ENCODE measurements around the gene CNIH2. TPM values are rescaled to one million over a fixed set of nuclear protein-coding genes. Genes with fewer than 3 reads are reported as not detected.

CNIH2 gene
- total RNA-seq, 1 donor from 2014 or later: not detected

GRCh38 chr11:66287889-66288670 is 10.1 kb downstream of the CNIH2 start:
- intact Hi-C loops (cut with micrococcal nuclease): no loop called here
- no peak for ATAC-seq
- DNase-seq: no peak

- intact Hi-C loops (cut with micrococcal nuclease): no loop called here
- DNase-seq (peak; percentile 99), ATAC-seq (peak; percentile 95)
Observed at GRCh38 chr11:66288671-66289547, 10.9 kb downstream of the CNIH2 start, which contains the start of gene YIF1A. Gene YIF1A (minus strand): TSS chr11:66289143. CDS start chr11:66288985, 158 bp downstream.

GRCh38 chr11:66289548-66290329 is 11.8 kb downstream of the CNIH2 start:
- intact Hi-C loops (cut with micrococcal nuclease): no loop called here
- peak; percentile 81 for DNase-seq

GRCh38 chr11:66290330-66290621 is 12.3 kb downstream of the CNIH2 start:
- ATAC-seq (no peak), DNase-seq (no peak)
- intact Hi-C loops (cut with micrococcal nuclease): no loop called here

More at GRCh38 chr11:66289548-66290329, 11.8 kb downstream of the CNIH2 start:
- peak; percentile 57 for ATAC-seq

- intact Hi-C loops (cut with micrococcal nuclease): no loop called here
- DNase-seq (no peak), ATAC-seq (no peak)
Observed at GRCh38 chr11:66291303-66291705, 13.3 kb downstream of the CNIH2 start.

GRCh38 chr11:66291706-66292542 is 13.9 kb downstream of the CNIH2 start, which contains the start of gene TMEM151A:
Gene TMEM151A (plus strand): TSS chr11:66291894. CDS start chr11:66292014, 120 bp downstream.
- ATAC-seq (no peak), DNase-seq (no peak)
- intact Hi-C loops (cut with micrococcal nuclease): no loop called here

GRCh38 chr11:66292543-66293332 is 14.8 kb downstream of the CNIH2 start:
- intact Hi-C loops (cut with micrococcal nuclease): no loop called here
- ATAC-seq: no peak
- no peak for DNase-seq

- DNase-seq (no peak), ATAC-seq (no peak)
- intact Hi-C loops (cut with micrococcal nuclease): no loop called here
Observed at GRCh38 chr11:66293352-66293751, 15.4 kb downstream of the CNIH2 start.

- intact Hi-C loops (cut with micrococcal nuclease): no loop called here
- ATAC-seq: no peak
- DNase-seq: no peak
Observed at GRCh38 chr11:66293777-66294625, 16.0 kb downstream of the CNIH2 start.

GRCh38 chr11:66294626-66295620 is 16.9 kb downstream of the CNIH2 start:
- intact Hi-C loops (cut with micrococcal nuclease): no loop called here
- DNase-seq: no peak
- ATAC-seq: no peak

GRCh38 chr11:66297610-66298009 is 19.6 kb downstream of the CNIH2 start:
- DNase-seq (no peak), ATAC-seq (no peak)
- intact Hi-C loops (cut with micrococcal nuclease): no loop called here

GRCh38 chr11:66299186-66299585 is 21.2 kb downstream of the CNIH2 start:
- DNase-seq (no peak), ATAC-seq (peak; percentile 72)
- intact Hi-C loops (cut with micrococcal nuclease): no loop called here

- ATAC-seq (no peak), DNase-seq (no peak)
- intact Hi-C loops (cut with micrococcal nuclease): no loop called here
Observed at GRCh38 chr11:66302656-66303055, 24.7 kb downstream of the CNIH2 start.

- intact Hi-C loops (cut with micrococcal nuclease): no loop called here
- DNase-seq (no peak), ATAC-seq (no peak)
Observed at GRCh38 chr11:66309475-66309874, 31.5 kb downstream of the CNIH2 start.

- DNase-seq: no peak
- intact Hi-C loops (cut with micrococcal nuclease): loop anchor here (5.0 kb wide), 1 partner anchor 77 kb away; no protein-coding TSS in a partner anchor
Observed at GRCh38 chr11:66310324-66310723, 32.3 kb downstream of the CNIH2 start.

More at GRCh38 chr11:66310324-66310723, 32.3 kb downstream of the CNIH2 start:
- no peak for ATAC-seq
